ENCODE results near the gene NEAT1. TPM values are rescaled to one million over a fixed set of nuclear protein-coding genes. Genes with fewer than 3 reads are reported as not detected.

NEAT1 gene
- total and polyA plus RNA-seq, 9 of the 15 experiments (the other 6 are each of a cell fraction or from before 2014, with no cell fraction given), result 20.1 to 389 (median 62.8) TPM

DNA sequence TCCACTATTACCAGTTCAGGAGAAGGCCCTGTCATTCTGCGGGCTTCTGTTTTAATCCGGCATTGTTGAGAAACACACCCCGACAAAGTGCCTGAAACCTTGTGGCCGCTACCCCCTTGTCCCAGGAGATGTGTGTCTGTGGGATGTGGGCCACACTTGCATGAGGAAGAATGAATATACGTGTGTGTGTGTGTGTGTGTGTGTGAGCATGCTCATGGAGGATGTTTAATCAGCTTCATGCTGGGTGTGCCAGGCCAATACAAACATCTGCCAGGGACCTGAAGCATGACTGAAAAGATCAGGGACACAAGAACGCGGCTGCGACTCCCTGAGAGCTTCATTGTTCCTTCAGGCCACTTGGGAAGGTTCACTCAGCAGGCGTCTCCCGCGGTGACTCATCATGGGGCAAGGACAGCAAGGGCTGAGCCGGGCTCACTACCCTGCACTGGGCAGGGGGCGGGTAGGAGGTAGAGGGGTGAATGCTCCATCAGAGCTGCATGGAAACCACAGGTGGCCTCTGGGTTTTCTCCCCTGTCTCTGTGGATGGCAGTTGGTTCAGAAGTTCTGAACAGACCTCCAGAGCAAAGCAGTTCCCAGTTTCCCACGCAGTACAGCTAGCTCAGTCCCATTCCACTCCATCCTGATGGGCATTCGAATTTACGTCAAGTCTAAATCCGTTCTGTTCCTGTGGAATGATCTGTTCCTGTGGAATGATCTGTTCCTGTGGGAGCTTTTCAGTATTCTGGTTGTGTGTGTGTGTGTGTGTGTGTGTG, 69.2 kb downstream of the NEAT1 start (continued):
- no peak for TF ChIP-seq HMGN3 (IDR thresholded peaks at IDR 0.05; ENCODE audit: borderline replicate concordance, extremely low read depth, insufficient read length, low read depth, low read length)
- TF ChIP-seq BCOR (IDR thresholded peaks at IDR 0.05), result no peak
- TF ChIP-seq ZNF436 (CRISPR knock-in tag; IDR thresholded peaks at IDR 0.05), result no peak
- TF ChIP-seq DPF2 (IDR thresholded peaks at IDR 0.05), result peak; percentile 69
- TF ChIP-seq ZNF76 (CRISPR knock-in tag; IDR thresholded peaks at IDR 0.05; ENCODE audit: borderline replicate concordance), result peak; percentile 64; the same call in 1 of the 2 replicates
- TF ChIP-seq ESRRA (IDR thresholded peaks at IDR 0.05; ENCODE audit: borderline replicate concordance, low read depth), result 0 out of 2 replicates have a peak, but pooled peaks have one; percentile 11
- peak; percentile 37 for TF ChIP-seq NEUROD1 (IDR thresholded peaks at IDR 0.05; ENCODE audit: borderline replicate concordance, low read depth, low read length, partially characterized antibody)
- TF ChIP-seq POLR2G (IDR thresholded peaks at IDR 0.05; ENCODE audit: low read depth, low read length), result 0 out of 2 replicates have a peak, but pooled peaks have one; percentile 15
- TF ChIP-seq, protein P1, sequence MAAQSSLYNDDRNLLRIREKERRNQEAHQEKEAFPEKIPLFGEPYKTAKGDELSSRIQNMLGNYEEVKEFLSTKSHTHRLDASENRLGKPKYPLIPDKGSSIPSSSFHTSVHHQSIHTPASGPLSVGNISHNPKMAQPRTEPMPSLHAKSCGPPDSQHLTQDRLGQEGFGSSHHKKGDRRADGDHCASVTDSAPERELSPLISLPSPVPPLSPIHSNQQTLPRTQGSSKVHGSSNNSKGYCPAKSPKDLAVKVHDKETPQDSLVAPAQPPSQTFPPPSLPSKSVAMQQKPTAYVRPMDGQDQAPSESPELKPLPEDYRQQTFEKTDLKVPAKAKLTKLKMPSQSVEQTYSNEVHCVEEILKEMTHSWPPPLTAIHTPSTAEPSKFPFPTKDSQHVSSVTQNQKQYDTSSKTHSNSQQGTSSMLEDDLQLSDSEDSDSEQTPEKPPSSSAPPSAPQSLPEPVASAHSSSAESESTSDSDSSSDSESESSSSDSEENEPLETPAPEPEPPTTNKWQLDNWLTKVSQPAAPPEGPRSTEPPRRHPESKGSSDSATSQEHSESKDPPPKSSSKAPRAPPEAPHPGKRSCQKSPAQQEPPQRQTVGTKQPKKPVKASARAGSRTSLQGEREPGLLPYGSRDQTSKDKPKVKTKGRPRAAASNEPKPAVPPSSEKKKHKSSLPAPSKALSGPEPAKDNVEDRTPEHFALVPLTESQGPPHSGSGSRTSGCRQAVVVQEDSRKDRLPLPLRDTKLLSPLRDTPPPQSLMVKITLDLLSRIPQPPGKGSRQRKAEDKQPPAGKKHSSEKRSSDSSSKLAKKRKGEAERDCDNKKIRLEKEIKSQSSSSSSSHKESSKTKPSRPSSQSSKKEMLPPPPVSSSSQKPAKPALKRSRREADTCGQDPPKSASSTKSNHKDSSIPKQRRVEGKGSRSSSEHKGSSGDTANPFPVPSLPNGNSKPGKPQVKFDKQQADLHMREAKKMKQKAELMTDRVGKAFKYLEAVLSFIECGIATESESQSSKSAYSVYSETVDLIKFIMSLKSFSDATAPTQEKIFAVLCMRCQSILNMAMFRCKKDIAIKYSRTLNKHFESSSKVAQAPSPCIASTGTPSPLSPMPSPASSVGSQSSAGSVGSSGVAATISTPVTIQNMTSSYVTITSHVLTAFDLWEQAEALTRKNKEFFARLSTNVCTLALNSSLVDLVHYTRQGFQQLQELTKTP (IDR thresholded peaks at IDR 0.05; ENCODE audit: low read depth in 1 of 2, partially characterized antibody in 2 of 2), result peak; percentile 28 to 40
- TF ChIP-seq, protein P2, sequence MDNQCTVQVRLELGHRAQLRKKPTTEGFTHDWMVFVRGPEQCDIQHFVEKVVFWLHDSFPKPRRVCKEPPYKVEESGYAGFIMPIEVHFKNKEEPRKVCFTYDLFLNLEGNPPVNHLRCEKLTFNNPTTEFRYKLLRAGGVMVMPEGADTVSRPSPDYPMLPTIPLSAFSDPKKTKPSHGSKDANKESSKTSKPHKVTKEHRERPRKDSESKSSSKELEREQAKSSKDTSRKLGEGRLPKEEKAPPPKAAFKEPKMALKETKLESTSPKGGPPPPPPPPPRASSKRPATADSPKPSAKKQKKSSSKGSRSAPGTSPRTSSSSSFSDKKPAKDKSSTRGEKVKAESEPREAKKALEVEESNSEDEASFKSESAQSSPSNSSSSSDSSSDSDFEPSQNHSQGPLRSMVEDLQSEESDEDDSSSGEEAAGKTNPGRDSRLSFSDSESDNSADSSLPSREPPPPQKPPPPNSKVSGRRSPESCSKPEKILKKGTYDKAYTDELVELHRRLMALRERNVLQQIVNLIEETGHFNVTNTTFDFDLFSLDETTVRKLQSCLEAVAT (IDR thresholded peaks at IDR 0.05), result peak; percentile 71 to 77; a peak in 2 of 4 replicates
- TF ChIP-seq, protein P3, sequence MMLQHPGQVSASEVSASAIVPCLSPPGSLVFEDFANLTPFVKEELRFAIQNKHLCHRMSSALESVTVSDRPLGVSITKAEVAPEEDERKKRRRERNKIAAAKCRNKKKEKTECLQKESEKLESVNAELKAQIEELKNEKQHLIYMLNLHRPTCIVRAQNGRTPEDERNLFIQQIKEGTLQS (IDR thresholded peaks at IDR 0.05), result peak; percentile 96
- TF ChIP-seq, protein P3 (CRISPR knock-in tag; conservative IDR thresholded peaks at IDR 0.05), result no peak
- peak; percentile 52; the same call in 1 of the 2 replicates for TF ChIP-seq SMARCA5 (IDR thresholded peaks at IDR 0.05)
- peak in 1 of 2 experiments; percentile 70; a peak in 1 of 4 replicates for TF ChIP-seq ARNT (IDR thresholded peaks at IDR 0.05)
- TF ChIP-seq, protein P4, sequence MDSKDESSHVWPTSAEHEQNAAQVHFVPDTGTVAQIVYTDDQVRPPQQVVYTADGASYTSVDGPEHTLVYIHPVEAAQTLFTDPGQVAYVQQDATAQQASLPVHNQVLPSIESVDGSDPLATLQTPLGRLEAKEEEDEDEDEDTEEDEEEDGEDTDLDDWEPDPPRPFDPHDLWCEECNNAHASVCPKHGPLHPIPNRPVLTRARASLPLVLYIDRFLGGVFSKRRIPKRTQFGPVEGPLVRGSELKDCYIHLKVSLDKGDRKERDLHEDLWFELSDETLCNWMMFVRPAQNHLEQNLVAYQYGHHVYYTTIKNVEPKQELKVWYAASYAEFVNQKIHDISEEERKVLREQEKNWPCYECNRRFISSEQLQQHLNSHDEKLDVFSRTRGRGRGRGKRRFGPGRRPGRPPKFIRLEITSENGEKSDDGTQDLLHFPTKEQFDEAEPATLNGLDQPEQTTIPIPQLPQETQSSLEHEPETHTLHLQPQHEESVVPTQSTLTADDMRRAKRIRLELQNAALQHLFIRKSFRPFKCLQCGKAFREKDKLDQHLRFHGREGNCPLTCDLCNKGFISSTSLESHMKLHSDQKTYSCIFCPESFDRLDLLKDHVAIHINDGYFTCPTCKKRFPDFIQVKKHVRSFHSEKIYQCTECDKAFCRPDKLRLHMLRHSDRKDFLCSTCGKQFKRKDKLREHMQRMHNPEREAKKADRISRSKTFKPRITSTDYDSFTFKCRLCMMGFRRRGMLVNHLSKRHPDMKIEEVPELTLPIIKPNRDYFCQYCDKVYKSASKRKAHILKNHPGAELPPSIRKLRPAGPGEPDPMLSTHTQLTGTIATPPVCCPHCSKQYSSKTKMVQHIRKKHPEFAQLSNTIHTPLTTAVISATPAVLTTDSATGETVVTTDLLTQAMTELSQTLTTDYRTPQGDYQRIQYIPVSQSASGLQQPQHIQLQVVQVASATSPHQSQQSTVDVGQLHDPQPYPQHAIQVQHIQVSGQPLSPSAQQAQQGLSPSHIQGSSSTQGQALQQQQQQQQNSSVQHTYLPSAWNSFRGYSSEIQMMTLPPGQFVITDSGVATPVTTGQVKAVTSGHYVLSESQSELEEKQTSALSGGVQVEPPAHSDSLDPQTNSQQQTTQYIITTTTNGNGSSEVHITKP (IDR thresholded peaks at IDR 0.05; ENCODE audit: partially characterized antibody), result peak; percentile 41
- TF ChIP-seq ZNF584 (CRISPR knock-in tag; IDR thresholded peaks at IDR 0.05; ENCODE audit: low read depth), result no peak; the same call in 1 of the 2 replicates
- TF ChIP-seq NRF1 (conservative IDR thresholded peaks at IDR 0.05 in 1 of 2, IDR thresholded peaks at IDR 0.05 in 1 of 2), result peak in 1 of 2 experiments; percentile 39; a peak in 2 of 4 replicates

Data from K562 (cell line).